HuH-7.5 (cell line): ENCODE measurements around the gene RASGRP2.

Source experiments
- DNase-seq: peaks from one replicate; pipeline ENCODE4 v3.0.0; 2011; ENCODE audit warnings: low spot score

RASGRP2 gene

GRCh38 chr11:64770120-64770519 is 26.2 kb upstream of the RASGRP2 start:
- no peak for DNase-seq

GRCh38 chr11:64769283-64769682 is 25.3 kb upstream of the RASGRP2 start:
- DNase-seq: no peak

GRCh38 chr11:64768300-64768694 is 24.4 kb upstream of the RASGRP2 start:
- DNase-seq: no peak

GRCh38 chr11:64767344-64768299 is 23.7 kb upstream of the RASGRP2 start:
- DNase-seq: no peak

- DNase-seq: no peak
Measured at GRCh38 chr11:64766881-64767280, 22.9 kb upstream of the RASGRP2 start.

GRCh38 chr11:64765851-64766665 is 22.1 kb upstream of the RASGRP2 start:
- DNase-seq: no peak

- DNase-seq: no peak
Measured at GRCh38 chr11:64765291-64765850, 21.4 kb upstream of the RASGRP2 start.

- no peak for DNase-seq
Measured at GRCh38 chr11:64764753-64765152, 20.8 kb upstream of the RASGRP2 start.

GRCh38 chr11:64764040-64764611 is 20.2 kb upstream of the RASGRP2 start:
- no peak for DNase-seq

- DNase-seq: no peak
Measured at GRCh38 chr11:64763526-64764039, 19.6 kb upstream of the RASGRP2 start.

GRCh38 chr11:64762674-64763525 is 19.0 kb upstream of the RASGRP2 start:
- no peak for DNase-seq

GRCh38 chr11:64762277-64762673 is 18.3 kb upstream of the RASGRP2 start:
- DNase-seq: no peak

GRCh38 chr11:64760759-64761420 is 16.9 kb upstream of the RASGRP2 start:
- no peak for DNase-seq

GRCh38 chr11:64759722-64760719 is 16.1 kb upstream of the RASGRP2 start, which contains the start of gene PYGM:
Gene PYGM (minus strand): TSS chr11:64759974. CDS start chr11:64759898, 76 bp downstream.
- no peak for DNase-seq

- DNase-seq: no peak
Measured at GRCh38 chr11:64759131-64759721, 15.3 kb upstream of the RASGRP2 start.

GRCh38 chr11:64758330-64759079 is 14.6 kb upstream of the RASGRP2 start:
- DNase-seq: no peak

GRCh38 chr11:64757549-64758329 is 13.8 kb upstream of the RASGRP2 start:
- DNase-seq: no peak
